Measurements from ENCODE around the gene SMCO2. TPM values are rescaled to one million over a fixed set of nuclear protein-coding genes. Genes with fewer than 3 reads are reported as not detected.
"Not testable (repeated sequence)": the region's sequence is repeated elsewhere in the genome, so short reads cannot be mapped to it uniquely, and the experiment has no call there.

Gene SMCO2
- total RNA-seq, 1 donor from 2014 or later, result not detected

DNA sequence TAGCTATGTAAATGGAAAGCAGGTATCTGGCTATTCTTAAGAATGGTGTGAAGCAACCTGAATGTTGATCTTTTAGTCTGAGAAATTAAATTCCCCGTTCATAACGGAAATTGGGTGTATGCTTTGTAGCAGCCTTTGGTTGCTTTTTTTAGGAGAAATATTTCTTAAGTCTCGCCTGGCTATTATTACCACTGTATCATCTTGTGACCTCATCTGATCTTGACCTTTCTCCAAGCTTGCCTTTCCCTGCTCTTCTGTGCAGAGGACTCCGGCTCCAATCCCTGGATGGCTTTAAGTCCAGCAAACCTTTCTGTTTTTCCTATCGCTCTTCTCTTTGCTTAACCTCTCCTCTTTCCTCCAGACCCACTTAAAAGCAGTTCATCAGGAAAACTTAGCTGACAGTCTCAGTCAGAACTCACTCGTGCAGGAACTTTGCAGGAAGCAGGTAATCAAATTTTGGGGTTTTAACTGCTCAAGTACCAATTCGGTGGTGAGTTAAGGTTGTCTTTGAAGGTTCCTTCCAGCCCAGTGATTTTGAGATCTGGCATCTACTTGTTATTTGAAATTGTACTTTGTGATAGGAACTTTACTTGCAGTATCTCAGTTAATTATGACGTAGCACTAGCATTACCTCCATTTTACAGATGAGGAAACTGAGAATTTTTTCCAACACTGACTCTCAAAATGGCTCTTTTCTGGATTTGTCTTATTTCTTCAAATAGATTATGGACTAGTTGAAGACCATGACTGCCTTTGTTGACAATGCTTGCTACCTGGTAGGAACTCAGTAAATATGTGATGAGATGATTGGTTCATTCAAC is 91.5 kb downstream of the SMCO2 start:
- no peaks in the 10 kb centered on the region for H3K9me3 ChIP-seq
- H3K27ac ChIP-seq, result no peak overlapping the region
- no peak overlapping the region for H3K4me3 ChIP-seq
- peaks cover 49% of the 10 kb centered on the region for H3K4me1 ChIP-seq
- H3K36me3 ChIP-seq, result peaks cover 0 to 3% of the 10 kb centered on the region in 2 donors
- DNase-seq (ENCODE audit: extremely low spot score in 2 of 2), result no peak
- H3K27me3 ChIP-seq, result no peaks in the 10 kb centered on the region
- no peak for TF ChIP-seq POLR2AphosphoS5 (IDR thresholded peaks at IDR 0.05; ENCODE audit: insufficient read depth in 1 of 2, low read depth in 1 of 2)
- TF ChIP-seq, protein P1, sequence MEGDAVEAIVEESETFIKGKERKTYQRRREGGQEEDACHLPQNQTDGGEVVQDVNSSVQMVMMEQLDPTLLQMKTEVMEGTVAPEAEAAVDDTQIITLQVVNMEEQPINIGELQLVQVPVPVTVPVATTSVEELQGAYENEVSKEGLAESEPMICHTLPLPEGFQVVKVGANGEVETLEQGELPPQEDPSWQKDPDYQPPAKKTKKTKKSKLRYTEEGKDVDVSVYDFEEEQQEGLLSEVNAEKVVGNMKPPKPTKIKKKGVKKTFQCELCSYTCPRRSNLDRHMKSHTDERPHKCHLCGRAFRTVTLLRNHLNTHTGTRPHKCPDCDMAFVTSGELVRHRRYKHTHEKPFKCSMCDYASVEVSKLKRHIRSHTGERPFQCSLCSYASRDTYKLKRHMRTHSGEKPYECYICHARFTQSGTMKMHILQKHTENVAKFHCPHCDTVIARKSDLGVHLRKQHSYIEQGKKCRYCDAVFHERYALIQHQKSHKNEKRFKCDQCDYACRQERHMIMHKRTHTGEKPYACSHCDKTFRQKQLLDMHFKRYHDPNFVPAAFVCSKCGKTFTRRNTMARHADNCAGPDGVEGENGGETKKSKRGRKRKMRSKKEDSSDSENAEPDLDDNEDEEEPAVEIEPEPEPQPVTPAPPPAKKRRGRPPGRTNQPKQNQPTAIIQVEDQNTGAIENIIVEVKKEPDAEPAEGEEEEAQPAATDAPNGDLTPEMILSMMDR (IDR thresholded peaks at IDR 0.05), result no peak
- no peak for TF ChIP-seq POLR2A (IDR thresholded peaks at IDR 0.05)
- intact Hi-C loops (cut with DNase I), result no loop called here

DNA sequence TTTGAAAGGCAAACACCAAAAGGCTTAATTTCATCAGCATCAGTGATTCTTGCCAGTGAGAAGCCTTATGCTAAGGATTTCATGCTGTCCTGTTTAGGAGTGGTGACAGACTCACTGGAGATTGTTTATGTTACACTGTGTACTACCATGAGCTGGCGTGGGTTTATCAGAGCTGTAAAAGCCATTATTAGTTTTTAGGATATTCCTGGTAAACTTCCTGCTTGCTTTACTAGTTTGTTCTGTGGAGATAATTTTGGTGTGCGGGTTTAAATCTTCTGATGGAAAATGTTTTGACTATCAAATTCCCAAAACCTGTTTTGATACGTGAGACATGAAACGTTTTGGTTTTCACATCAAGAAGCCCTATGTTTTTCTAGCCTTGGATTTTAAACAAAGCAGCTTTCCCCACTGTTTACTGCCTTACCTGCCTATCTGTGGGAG is 92.7 kb downstream of the SMCO2 start:
- peaks cover 0 to 3% of the 10 kb centered on the region in 2 donors for H3K36me3 ChIP-seq
- H3K4me1 ChIP-seq, result peaks cover 56% of the 10 kb centered on the region
- no peaks in the 10 kb centered on the region for H3K27me3 ChIP-seq
- H3K9me3 ChIP-seq, result no peaks in the 10 kb centered on the region
- peak overlapping the region; percentile 5 for H3K27ac ChIP-seq
- DNase-seq (ENCODE audit: extremely low spot score in 2 of 2), result no peak
- intact Hi-C loops (cut with DNase I), result no loop called here
- TF ChIP-seq POLR2A (IDR thresholded peaks at IDR 0.05) (no peak), POLR2AphosphoS5 (IDR thresholded peaks at IDR 0.05; ENCODE audit: insufficient read depth in 1 of 2, low read depth in 1 of 2) (peak in 1 of 2 donors; percentile 46)
- H3K4me3 ChIP-seq, result no peak overlapping the region

DNA sequence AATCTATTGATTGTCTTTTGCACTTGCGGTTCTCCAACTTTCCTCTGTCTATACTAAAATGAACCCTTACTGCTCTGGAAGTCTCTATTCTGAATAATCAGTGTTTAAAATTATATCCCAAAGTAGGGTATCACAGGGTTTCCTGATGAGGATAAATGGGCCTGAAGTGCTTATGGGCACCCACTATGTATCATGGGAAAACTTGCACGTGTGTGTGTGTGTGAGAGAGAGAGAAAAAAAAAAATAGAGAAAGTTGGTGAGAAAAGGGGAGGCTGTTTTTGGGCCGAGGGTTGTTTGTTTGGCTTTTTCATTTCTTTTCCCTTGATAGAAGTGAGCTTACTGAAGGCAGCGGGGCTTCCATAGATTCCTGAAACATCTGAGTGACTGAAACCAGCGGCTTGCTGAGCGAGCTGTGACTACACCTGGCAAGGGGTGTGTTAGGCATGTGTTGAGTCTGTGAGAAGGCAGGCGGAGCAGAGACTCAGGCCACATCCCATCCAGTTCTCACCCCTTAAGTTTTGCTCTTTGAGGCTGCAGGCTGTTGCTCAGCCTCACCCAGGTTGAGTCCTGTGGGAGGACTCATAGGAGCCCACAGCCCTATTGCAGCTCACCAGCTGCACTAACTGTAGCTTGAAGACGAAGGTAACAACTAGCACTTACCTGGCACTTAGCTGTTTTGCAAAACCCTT is 94.6 kb downstream of the SMCO2 start:
- TF ChIP-seq, protein P1 (IDR thresholded peaks at IDR 0.05), result no peak
- TF ChIP-seq POLR2A (IDR thresholded peaks at IDR 0.05) (no peak), POLR2AphosphoS5 (IDR thresholded peaks at IDR 0.05; ENCODE audit: insufficient read depth in 1 of 2, low read depth in 1 of 2) (no peak)
- Histone ChIP-seq H3K4me3 (no peak overlapping the region), H3K36me3 (peaks cover 0 to 3% of the 10 kb centered on the region in 2 donors), H3K4me1 (peaks cover 68% of the 10 kb centered on the region), H3K9me3 (no peaks in the 10 kb centered on the region), H3K27me3 (no peaks in the 10 kb centered on the region), H3K27ac (no peak overlapping the region)
- no peak for DNase-seq (ENCODE audit: extremely low spot score in 2 of 2)
- intact Hi-C loops (cut with DNase I), result no loop called here

DNA sequence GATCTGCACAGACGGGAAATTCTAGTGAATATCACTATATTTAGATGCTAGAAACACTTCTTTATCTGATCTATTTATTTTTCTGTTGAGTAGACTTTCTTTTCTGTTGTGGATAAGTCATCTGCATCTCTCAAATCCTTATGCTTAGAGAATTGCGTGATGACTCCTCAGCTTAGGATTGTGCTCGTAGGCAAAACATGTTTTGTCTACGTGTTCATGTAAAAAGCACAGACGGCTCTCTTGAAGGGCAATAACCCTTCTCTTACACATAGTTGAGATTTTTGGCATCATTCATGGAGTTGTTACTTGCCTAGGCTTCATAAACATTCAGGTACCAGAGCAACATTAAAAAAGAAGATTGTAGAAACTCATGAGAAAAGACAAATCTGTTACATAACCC is 96.1 kb downstream of the SMCO2 start:
- intact Hi-C loops (cut with DNase I), result no loop called here
- H3K4me3 ChIP-seq, result no peak overlapping the region
- no peaks in the 10 kb centered on the region for H3K36me3 ChIP-seq
- H3K4me1 ChIP-seq, result peaks cover 76% of the 10 kb centered on the region
- no peak for TF ChIP-seq POLR2A (IDR thresholded peaks at IDR 0.05)
- TF ChIP-seq POLR2AphosphoS5 (IDR thresholded peaks at IDR 0.05; ENCODE audit: insufficient read depth in 1 of 2, low read depth in 1 of 2), result peak in 1 of 2 donors; percentile 59
- H3K27ac ChIP-seq, result peak overlapping the region; percentile 12
- H3K27me3 ChIP-seq, result no peaks in the 10 kb centered on the region
- no peaks in the 10 kb centered on the region for H3K9me3 ChIP-seq
- DNase-seq (ENCODE audit: extremely low spot score in 2 of 2), result no peak

DNA sequence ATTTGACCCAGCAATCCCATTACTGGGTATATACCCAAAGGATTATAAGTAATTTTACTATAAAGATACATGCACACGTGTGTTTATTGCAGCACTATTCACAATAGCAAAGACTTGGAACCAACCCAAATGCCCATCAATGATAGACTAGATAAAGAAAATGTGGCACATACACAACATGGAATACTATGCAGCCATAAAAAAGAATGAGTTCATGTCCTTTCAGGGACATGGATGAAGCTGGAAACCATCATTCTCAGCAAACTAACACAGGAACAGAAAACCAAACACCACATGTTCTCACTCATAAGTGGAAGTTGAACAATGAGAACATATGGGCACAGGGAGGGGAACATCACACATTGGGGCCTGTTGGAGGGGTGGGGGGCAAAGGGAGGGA is 98.3 kb downstream of the SMCO2 start:
- H3K9me3 ChIP-seq; H3K27me3 ChIP-seq; H3K36me3 ChIP-seq; H3K4me3 ChIP-seq; H3K27ac ChIP-seq; DNase-seq (ENCODE audit: extremely low spot score in 2 of 2); intact Hi-C loops (cut with DNase I): not testable (repeated sequence)
- peaks cover 76% of the 10 kb centered on the region for H3K4me1 ChIP-seq

DNA sequence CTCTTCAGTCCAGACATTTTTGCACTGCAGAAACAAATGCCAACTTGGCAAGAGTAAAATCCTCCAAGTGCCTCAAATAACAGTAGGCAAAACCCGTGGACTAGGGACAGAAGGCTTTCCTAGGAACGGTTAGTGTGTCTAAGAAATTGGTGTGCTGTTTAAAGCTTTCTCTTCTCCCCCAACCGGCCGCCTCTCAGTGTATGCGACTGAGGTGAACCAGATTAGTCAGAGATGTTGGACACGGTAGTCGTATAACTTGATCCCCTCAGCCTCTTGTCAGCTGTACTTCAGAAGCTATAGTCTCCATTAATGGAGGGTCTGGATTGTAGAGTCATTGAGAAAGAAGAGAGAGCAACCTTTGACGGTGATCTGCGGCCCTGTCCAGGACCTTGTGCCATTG is 99.1 kb downstream of the SMCO2 start:
- no peak overlapping the region for H3K4me3 ChIP-seq
- H3K27me3 ChIP-seq, result no peaks in the 10 kb centered on the region
- H3K4me1 ChIP-seq, result peaks cover 84% of the 10 kb centered on the region
- H3K27ac ChIP-seq, result no peak overlapping the region
- no peaks in the 10 kb centered on the region for H3K36me3 ChIP-seq
- intact Hi-C loops (cut with DNase I), result loop anchor here (2.0 kb wide), 1 partner anchor 17 kb away; no protein-coding TSS in a partner anchor
- no peak for DNase-seq (ENCODE audit: extremely low spot score in 2 of 2)
- no peak for TF ChIP-seq POLR2A (IDR thresholded peaks at IDR 0.05)
- TF ChIP-seq, protein P1 (IDR thresholded peaks at IDR 0.05), result no peak
- TF ChIP-seq POLR2AphosphoS5 (IDR thresholded peaks at IDR 0.05; ENCODE audit: insufficient read depth in 1 of 2, low read depth in 1 of 2), result no peak
- no peaks in the 10 kb centered on the region for H3K9me3 ChIP-seq
